Retina (tissue), 1 donor: ENCODE results near the gene NUP210.

Source experiments
- DNase-seq: peaks from one replicate; pipeline ENCODE4 v3.0.0-alpha.2; 2016

NUP210 gene

DNA sequence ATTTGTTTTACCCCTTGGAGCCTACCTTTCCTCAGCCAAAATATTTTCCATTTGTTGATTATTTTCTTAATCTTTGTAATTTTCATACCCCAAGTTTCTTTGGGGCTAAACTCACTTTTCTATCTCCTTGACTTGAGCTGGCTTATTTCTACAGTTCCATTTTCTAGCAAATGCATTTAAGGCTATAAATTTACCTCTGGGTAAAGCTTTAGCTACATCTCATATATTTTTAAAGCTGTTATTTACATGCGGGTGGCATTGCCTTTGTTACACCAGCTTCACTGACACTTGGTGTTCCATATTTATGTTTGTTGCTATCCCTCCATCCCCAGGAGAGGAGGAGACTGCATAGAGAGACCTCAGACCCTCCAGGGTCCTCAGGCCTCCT, 136.3 kb downstream of the NUP210 start:
- no peak for DNase-seq

DNA sequence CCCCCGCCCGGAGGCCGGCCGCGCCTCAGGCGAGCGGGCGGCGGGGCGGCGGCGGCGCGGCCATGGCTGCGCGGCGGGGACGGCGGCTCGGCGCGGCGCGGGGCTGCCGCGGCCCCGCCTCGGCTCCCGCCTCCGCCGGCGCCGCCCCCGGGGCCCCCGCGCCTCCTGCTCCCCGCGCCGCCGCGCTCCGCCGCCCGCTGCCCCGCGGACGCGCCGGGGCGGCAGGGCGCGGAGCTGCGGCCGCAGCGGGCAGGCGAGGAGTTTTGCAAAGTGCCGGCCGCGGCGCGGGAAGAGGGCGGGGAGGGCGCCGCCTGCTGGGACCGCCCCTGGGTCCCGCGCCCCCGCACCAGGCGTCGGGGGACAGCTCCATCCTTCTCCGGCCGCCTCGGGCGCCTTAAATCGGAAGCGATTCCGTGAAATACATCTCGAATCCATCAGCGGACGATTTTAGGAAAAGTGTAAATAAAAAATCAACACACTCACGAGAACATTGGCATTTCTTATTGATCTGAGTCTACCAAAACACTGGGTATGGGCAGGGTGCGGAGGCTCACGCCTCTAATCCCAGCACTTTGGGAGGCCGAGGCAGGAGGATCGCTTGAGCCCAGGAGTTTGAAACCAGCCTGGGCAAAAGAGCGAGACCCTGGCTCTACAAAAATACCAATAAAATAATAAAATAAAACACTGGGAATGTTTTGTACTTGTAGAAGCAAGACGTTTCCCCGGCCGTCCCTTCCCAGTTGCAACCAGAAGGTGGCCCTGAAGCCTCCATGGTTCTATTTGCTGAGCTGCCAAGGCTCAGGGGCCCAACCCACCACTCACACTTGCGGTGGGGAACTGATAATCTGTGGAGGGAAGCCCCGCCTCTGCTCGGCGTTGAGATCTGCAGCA, 136.9 kb downstream of the NUP210 start:
- DNase-seq: no peak

DNA sequence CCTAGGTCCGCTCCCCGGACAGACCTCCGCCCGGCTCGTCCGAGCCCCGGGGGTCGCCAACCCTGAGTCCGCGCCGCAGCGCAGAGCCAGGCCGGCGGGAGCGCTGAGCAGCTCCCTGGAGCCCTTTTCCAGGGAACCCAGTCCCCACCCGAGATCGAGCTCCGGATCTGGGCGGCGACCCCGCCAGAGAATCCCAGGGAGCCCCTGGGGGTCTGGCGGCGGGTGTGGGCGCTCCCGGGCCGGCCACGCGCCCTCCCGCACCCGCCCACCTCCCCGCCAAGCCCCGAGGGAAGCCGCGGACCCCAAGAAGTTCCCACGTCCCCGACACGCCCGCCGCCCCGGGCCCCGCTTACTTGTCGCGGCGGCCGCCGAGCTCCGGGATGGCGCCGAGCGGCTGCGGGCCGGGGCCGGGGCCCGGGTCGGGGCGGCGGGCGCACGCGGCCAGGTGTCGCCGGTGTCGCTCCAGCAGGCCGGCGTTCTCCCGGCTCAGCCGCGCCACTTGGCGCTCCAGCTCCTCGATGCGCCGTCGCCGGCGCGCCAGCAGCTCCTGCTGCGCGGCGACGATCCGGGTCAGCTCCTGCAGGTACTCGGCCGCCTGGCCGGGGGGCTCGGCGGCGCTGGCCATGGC, 137.7 kb downstream of the NUP210 start:
- peak; percentile 70 for DNase-seq

DNA sequence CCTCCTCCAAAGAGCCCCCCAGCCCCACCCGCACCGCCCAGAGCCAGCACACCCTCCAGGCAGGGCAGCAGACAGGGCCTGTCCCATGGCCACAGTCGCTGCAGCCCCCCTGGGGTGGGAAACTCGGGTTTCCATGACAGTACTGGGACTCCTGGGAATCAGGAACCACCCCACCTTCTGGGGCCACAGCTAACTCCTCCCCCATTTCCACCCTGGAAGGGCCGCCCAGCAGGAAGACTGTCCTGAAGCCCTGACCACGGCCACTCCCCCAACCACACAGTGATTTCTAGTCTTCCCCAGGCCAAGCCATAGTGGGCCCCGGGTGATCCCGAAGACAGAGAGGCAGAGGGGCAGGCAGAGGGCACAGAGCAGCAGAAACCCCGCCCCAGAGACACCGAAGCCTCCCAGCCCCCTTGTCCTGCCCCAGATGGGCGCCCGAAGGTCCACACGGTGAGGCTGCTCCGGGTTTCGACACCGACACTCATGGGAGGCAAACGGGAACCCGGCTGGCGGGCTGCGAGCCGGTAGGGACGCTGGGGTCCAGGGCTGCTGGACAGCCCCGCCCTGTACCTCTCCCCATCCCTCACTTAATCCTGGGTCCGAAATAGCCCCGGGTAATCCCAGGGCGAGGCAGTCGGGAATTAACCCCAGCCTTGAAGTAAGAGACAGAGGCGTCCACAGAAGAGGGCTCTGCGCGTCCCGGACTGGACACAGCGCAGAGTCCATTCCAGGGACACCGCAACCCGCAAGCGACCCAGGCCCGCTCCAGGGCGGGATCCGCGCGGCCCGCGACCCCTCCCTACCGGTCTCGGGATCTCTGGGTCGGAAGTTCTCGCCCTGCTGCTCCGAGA, 138.4 kb downstream of the NUP210 start:
- peak; percentile 68 for DNase-seq

DNA sequence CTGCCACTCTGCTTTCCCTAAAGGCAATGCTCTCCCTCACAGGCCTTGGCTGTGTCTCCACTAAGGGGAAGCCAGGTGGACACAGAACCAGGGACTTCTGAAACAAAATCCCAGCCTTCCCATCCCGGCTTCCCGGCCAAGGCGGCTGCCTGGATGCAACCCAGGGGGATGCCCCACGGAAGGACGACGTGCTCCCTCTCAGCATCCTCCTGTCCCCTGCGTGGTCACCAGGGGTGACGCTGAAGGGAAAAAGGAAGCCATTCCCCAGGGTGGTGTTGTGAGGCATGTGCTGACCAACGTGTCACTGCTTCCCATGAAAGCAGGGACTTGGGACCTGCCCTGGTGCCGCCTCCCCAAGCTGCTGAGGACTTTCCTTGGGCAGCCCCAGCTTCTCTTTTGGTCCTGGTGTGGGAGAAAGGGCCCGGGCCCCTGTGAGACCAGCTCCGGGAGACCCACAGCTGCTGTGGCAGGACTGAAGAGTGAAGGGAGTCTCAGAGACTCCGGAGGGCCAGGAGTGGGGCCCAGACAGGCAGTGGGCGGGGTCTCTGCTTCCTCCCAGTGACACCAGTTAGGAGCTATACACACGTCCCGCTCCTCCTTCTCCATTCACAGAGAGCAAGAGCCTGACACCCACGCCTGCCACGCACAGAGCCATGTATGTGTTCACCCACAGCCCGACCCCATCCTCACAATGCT, 139.2 kb downstream of the NUP210 start:
- DNase-seq: no peak

DNA sequence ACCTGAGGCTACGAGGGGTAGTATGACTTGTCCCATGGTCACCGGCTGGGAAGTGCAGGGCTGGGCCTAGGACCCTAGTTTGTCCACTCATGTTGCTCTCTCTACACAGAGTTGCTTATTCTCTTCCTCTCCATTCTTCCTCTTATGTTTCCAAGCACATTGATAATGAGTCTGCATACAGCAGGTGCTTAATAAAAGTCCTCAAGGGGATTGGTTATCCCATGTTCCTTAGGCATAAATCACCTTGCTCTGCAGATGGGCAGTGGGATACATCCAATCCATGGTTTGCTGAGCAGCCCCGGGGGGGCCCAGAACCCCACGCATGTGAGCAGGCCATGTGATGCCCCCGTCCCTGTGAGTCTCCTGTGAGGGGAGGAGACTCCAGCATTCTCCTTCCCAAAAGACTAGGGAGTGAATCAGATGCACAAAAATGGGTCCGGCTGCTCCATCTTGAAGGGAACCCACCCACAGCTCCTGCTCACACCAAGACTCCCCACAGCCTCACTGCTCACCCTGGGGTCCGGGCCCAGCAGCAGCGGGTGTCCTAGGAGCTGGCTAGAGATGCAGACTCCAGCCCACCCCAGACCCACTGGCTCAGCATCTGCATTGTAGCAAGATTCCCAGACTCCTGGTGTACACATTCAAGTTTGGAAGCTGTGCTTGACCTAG, 139.9 kb downstream of the NUP210 start:
- no peak for DNase-seq

DNA sequence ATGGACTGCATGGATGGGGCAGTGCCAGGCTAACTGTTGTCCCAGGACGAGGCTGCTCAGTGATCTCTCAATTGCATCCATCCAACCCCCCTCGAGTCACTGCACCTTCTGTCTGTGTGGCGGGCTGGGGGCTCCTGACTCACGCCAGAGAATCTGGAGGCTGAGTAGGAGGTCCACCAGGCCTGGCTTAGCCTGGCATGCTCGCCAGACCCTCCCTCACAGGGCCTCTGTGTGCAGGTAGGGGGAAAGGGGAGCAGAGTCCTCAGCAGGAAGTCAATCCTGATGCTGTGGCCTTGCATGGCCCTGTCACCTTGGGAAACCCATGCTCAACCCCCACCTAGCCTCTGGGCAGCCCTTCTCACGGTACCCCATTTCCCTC, 140.6 kb downstream of the NUP210 start:
- DNase-seq: no peak

DNA sequence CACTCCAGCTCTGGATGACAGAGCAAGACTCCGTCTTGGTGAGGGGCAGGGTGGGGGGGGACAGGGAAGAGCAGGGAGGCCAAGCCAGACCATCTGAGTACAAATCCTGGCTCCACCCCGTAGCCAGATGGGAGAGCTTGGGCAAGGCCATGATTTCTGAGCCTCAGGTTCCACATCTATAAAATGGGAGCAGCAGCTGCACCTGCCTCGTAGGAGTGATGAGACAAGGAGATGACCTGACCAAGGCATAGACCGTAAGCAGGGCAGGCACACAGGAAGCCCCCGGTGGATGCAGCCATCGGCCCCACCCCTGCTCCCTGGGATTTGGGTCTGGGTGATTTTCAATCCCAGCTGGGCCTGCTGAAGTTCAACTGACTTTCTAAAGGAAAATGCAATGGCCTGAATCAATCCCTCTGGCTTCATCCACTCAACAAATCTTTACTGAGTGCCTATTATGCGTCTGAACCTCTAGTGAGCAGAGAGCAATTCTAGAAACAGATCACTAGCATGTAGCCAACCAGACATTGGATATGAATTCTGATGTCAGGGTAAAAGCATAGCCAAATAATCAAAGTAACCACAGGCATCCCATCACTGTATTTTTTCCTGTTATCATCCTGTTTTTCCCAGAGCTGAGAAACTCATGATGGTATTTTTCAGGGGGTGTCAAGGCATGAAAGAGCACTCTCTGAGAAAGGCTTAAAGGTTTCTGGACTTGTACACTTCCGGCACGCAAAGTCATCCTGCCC, 141.2 kb downstream of the NUP210 start:
- no peak for DNase-seq

DNA sequence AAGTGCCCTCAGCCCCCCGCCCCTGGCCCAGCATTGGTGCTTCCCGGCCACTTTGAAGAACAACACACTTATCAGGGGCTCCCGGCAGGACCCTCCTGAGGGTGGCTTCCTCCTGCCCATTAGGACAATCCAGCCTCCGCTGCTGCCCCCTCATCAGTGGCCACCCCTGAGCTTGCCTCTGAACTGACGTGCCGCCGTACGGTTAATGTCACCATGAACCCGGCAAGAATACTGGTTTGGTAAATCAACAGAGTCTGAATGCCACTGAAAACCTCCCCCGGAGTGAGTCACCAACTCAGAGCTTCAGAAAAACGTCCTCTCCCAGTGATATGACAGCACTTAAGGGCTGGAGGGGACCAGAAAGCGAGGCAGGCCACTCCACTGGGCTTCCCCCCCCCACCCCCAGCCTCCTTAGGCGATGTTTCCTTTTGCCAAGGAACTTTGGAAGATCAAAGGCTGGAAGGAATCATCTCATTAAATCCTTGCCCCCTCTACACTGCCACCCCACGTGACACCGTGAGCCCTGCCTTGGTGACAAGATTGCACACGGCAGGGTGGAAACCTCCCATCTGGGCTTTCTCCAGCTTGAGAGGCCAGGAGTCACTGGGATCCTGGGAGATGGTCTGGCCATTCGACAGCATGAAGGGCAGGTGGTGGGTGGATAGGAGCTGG, 142.1 kb downstream of the NUP210 start:
- no peak for DNase-seq

DNA sequence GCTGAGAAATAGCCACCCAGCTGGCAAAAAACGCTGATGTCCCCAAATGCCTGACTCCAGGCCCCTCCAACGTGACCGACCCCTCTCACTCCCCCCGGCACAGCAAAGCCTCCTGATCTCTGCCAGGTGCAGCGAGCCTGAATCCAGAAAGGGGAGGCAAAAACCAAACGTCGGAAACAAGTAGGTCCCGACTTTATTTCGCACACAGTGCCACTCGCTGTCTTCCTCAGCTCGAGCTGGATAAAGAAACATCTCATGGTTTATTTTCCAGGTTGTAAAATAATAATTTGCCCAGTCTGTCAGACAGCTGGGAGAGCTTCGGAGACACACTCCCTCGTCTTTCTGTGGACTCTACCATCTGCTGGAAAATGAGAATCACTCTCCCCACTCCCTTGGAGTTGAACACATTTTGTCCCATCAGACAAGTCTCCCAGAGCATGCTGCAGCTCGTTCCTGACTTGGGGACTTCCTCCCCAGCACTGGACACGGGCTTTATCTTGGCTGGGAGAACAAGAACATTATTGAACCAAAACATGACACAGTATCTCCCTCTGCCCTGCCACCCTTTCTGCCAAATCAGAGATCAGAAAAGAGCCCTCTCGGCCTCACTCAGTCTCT, 142.8 kb downstream of the NUP210 start:
- DNase-seq: no peak

DNA sequence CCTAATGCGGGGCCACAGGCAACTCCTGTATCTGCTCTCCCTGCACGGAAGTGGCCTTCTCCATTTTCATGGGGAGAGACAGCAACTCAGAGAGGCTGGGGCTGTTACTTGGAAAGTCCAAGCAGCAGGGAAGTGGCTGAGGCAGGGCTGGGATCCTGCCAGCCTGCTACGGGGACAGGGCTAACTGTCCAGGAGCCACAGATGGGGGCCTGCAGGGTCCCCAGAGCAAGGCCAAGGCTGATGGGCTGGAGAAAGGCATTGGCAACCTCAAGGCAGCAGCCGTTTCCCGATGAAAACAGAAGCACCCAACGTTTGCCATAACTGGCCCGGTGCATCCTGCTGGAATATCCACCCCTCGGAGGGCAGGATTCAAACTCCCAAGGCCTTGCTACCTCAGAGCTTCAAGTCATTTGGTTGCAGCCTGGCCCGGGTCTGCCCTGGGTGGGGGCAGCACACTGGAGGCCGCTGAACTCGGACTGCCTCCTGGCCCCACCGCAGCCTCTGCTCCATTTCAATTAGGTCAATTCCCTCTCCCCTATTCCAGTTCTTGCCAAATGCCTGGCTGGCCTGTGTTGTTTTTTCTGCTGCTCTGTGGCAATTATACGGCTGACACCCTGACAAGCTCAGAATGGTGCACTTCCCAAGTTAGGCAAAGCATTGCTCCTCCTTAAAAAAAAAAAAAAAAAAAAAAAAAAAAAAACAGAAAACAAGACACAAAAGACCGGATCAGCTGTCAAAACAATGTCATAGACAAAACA, 143.5 kb downstream of the NUP210 start:
- DNase-seq: no peak

DNA sequence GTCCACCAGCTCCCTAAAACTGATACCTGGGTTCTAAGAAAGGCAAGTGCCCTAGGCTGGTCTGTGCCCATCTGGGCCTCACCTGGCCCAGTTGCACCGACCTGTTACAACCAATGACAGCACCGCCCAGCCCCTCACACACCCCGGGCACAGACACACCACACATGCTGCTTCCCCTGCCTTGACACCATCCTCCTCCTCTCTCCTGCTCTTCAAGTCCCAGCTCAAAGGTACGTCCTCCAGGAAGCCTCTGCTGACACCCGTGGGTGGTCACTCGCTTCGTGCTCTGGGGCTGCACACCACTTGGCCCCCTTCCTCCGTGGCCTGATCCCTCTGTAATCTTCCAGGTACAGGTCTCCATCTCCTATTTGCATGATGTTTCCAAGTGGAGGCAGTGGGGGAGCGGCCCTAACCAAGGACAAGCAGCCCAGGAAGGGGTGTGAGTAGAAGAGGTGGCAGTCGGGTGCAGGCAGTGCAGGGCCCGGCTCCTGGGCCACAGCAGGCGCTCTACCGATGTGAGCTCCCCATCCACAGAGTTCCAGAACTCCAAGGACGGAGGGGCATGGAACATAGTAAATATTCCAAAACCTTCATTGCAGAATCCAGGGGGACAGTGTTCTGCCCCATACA, 144.6 kb downstream of the NUP210 start:
- no peak for DNase-seq

DNA sequence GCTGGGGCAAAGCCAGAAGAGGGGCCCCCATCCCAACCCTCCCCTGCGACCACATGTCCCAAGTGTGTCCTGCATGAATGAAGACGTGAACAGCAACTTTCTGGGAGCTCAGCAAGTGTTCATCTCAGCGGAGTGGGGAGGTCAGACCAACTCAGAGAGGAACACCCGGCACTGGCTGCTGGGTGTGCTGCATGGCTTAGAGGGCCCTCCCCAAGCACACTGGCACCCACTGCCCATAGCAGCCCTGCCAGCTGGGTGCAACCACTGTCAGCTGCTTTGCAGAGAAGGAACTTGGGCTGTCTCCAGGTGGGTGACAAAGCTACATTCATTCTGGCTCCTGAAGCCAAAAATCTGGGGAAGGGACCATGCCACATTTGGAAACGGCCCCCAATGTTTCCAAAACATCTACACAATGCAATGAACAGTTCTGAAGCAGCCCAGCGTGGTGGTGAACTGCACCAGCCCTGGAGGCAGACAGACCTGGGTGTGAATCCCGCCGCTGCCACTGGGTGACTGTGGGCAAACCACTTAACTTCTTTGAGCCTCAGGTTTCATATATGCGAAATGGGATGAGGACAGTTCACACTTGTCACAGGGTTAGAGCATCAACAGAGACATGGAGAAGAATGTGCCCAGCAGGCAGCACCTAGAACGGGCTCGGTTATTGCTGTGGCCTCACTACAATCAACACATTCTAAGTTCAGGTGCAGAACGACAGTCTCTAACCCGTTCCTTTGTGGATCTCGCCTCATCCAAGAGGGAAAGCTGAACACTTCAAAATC, 145.4 kb downstream of the NUP210 start:
- no peak for DNase-seq

DNA sequence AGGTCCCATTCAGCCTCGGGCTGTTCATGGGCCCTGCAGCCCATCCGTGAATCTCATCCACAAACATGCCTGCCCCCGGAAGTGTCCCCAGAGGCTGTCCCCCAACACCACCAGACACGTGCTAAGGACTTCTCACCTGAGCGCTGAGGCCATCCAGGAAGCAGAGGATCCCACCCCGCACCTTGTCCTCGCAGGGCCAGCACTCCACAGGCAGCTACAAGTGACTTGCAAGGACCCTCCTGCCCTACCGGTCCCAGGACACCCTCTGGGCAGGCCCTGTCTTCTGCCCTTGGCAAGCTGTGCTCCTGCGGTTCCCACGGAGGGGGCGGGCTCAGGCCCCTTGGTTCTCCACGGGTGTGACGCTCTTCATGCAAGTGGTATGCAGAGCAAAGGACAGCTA, 146.0 kb downstream of the NUP210 start:
- DNase-seq: no peak

DNA sequence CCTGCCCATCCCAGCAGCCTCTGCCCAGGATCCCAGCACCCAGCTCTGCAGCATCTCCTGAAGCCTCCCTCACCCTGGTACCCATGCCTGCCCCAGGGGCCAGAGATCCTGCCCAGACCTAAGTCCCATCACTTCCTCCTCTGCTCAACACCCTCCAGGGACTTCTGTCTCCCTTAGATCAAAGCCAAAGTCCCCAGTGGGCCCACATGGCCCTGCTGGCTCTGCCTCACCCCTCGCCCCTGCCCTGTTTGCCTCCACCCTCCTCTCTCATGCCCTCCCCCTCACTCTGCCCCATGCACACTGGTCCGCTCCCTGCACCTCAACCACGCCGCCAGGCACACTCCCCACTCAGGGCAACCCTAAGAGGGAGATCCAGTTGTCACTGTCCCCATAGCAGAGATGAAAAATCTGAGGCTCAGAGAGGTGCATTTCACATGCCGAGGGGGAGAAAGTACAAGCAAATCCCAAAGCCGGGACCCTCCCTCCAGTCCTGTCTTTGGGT, 146.5 kb downstream of the NUP210 start:
- DNase-seq: no peak

DNA sequence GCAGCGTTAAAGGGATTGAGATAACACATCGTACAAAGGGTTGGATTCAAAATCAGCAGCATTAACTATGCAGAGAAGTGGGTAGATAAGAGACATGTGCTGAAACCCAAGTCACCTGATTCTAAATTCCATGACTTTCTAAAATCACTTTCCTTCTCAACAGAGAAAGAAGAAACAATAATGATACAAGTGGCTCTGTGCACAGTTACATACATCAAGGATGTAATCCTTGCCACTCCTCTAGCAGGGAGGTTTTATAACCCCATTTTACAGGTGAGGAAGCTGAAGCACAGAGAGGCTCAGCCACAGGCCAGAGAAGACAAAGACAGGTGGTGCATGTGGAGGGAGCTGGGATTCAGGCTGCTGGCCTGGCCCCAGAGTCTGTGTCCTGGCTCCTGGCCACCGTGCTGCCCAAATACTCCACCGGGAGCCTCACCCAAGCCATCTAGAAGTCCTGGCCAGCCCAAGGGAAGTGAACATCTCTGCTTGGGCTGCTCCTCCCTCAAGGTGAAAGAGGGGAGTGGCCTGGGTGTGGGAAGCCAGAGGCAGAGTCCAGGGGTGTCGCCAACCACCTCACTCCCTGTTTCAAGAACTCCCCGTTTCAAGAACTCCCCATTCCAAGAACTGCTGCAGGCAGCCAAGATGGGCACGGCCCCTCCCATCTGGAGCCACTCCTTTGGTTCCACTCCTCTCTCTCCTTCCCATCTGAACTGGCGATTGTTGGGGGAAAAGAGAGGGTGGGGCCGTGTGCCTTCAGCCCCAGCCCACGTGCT, 147.1 kb downstream of the NUP210 start:
- no peak for DNase-seq

DNA sequence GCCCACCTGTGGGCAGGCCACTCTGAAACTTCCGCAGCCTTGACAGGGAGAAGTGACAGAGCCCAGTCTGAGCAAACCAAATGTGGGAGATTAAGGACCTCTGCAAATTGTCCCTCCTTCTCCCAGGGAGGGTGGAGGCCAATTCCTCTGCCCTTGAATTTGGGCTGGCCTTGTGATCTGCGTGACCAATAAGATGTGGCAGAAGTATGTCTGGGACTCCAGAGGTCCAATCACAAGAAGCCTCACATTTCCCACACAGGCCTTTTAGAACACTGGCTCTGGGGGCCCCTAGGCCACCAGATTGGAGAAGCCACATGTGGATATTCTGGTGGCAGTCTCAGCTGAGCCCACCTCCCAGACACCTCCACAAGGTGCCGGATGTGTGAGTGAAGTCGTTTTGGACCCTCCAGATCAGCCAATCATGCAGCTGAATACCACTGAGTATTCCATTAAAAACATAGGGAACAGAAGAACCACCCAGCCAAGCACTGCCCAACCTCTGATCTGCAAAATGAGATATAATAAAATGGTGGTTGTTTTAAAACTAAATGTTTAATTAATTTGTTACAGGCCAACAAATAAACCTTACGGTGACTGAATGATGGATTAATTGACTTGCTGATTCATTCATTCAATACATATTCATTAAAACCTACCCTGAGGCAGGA, 150.3 kb downstream of the NUP210 start:
- no peak for DNase-seq
